Ascending aorta (tissue), 2 donors: ENCODE results near the gene ANK3. TPM values are rescaled to one million over a fixed set of nuclear protein-coding genes. Genes with fewer than 3 reads are reported as not detected.

ENCODE experiments used
- DNase-seq, 2 donors: peaks; one replicate each; pipeline ENCODE4 v3.0.0-alpha.2; 2019; ENCODE audit warnings: low spot score in 2 of 2
- H3K27ac ChIP-seq, 2 donors: fragments of 200-600 bp; sonication (generic); one replicate each; pipeline ENCODE4 v1.5.1; 2016 to 2017; ENCODE audit warnings: mild to moderate bottlenecking in 1 of 2
- H3K27me3 ChIP-seq: fragments of 200-600 bp; sonication (generic); one replicate; pipeline ENCODE4 v1.5.1; 2017
- H3K36me3 ChIP-seq, 2 donors: fragments of 200-600 bp; sonication (generic); one replicate each; pipeline ENCODE4 v1.5.1; 2016
- H3K4me1 ChIP-seq, 2 donors: fragments of 200-600 bp; sonication (generic); one replicate each; pipeline ENCODE4 v1.5.1; 2016 to 2017; ENCODE audit warnings: mild to moderate bottlenecking in 1 of 2
- H3K4me3 ChIP-seq, 2 donors: fragments of 200-600 bp; sonication (generic); one replicate each; pipeline ENCODE4 v1.5.1; 2016 to 2017; ENCODE audit warnings: mild to moderate bottlenecking in 1 of 2
- H3K9me3 ChIP-seq, 2 donors: fragments of 200-600 bp; sonication (generic); one replicate each; pipeline ENCODE4 v1.5.1; 2016
- CTCF ChIP-seq, 3 experiments: fragments of 200-600 bp in 2 of 3; fragments of 450-650 bp in 1 of 3; sonication (generic) in 2 of 3; IDR thresholded peaks; one replicate each; pipeline ENCODE4 v1.5.1; 2016 to 2019; ENCODE audit warnings: antibody characterized with exemption in 3 of 3, mild to moderate bottlenecking in 1 of 3, moderate library complexity in 1 of 3
- intact Hi-C: fragments of 100-400 bp; cut with DNase I; formaldehyde crosslinking; loops from one replicate; pipeline ENCODE4 v1.15.1; 2023
- total RNA-seq: library from RNA; depleted of rRNA; stranded (reverse); fragments of >200 nt; gene quantifications from one replicate; pipeline ENCODE4 v1.1.0, GENCODE V29; 2016

The ANK3 gene
- total RNA-seq, 1 donor from 2014 or later, result 28.3 TPM

DNA sequence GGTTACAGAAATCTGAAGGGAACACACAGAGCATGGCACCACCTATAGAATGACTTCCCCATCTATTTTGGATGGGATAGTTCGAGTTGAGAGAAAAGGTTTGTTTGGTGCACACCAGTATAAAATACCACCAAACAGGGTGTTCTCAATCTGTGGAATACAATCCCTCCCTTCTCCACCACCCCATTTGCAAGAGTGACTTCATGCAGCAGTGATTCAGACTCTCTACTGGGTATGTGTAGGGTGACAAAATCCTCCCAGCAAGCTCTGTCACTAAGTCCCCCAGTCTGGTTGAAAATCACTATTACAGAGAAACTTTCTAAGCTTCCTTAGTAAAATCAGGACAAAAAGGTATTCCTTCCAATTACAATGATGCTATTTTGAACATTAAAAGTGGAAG lies 69.0 kb downstream of the ANK3 start:
- no peak for DNase-seq
- Histone ChIP-seq H3K9me3 (no peaks in the 10 kb centered on the region), H3K36me3 (no peaks in the 10 kb centered on the region), H3K4me1 (no peaks in the 10 kb centered on the region), H3K4me3 (no peak overlapping the region), H3K27ac (no peak overlapping the region), H3K27me3 (no peaks in the 10 kb centered on the region)
- TF ChIP-seq CTCF (IDR thresholded peaks at IDR 0.05), result no peak
- intact Hi-C loops, result no loop called here

DNA sequence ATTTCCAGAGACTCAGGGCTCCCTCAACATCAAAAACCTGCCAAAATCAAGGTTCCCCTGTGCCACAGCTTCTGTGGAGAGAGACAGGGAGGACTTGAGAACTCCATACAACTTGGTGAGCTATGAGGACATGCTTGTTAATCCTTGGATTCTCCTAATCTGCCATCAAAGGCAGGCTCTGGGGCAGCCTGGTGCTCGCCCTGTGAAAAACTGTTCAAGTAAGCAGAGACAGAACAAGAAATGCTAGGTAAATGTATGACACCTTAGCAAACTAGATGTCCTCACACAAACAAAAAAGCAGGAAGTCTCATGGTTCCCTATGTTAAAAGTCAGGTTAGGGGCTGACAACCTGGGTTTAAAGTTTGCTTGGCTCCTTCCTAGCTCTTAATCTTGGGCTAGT lies 73.6 kb downstream of the ANK3 start:
- no peaks in the 10 kb centered on the region for H3K27me3 ChIP-seq
- H3K27ac ChIP-seq, result no peak overlapping the region
- H3K4me1 ChIP-seq, result no peaks in the 10 kb centered on the region
- TF ChIP-seq CTCF (IDR thresholded peaks at IDR 0.05), result no peak
- DNase-seq, result no peak
- H3K36me3 ChIP-seq, result no peaks in the 10 kb centered on the region
- H3K4me3 ChIP-seq, result no peak overlapping the region
- intact Hi-C loops, result no loop called here
- no peaks in the 10 kb centered on the region for H3K9me3 ChIP-seq

- no peak for TF ChIP-seq CTCF (IDR thresholded peaks at IDR 0.05)
- no peak for DNase-seq
- no peaks in the 10 kb centered on the region for H3K4me1 ChIP-seq
- H3K27me3 ChIP-seq, result no peaks in the 10 kb centered on the region
- H3K4me3 ChIP-seq, result no peak overlapping the region
- H3K27ac ChIP-seq, result no peak overlapping the region
- H3K36me3 ChIP-seq, result no peaks in the 10 kb centered on the region
- no peaks in the 10 kb centered on the region for H3K9me3 ChIP-seq
- intact Hi-C loops, result no loop called here
Observed at GRCh38 chr10:60315311-60315710, 74.4 kb downstream of the ANK3 start.

DNA sequence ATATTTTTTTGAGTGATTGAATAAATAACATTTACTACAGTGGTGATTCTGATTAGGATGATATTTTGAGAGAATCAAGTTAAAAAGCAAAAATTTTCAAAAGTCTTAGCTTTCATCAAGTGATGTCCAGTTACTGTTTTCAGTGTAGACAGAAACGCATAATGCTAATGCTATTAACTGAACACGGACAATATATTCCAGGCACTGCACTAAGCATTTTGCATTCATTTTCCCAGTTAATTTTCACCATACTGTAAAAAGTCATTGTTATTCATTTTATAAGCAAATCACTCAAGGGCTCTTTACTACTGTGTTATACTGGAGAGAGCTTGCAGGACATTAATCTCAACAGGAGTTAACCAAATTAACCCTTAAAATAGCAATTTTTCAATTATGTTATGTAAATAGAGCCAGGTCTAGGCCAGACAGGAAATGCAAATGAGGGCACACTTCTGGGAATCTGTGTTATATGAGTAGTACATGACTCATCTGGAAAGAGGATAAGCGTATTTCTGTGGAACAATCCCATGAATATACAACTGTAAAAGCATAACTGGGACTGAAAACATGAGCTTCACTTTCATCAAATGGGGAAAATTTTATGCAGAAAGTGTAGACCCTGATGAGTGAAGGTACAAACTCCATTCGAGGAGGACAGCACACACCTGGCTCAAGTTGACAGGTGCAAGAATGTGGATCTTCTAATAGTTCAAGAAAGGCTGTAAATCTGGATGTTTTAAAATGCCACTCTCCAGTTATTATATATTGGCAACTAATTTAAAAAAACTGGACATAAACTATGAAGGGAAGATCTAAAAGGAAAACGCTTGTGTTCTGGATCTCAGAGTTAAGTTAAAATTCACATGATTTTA lies 75.4 kb downstream of the ANK3 start:
- H3K9me3 ChIP-seq, result no peaks in the 10 kb centered on the region
- no peak overlapping the region for H3K27ac ChIP-seq
- H3K4me3 ChIP-seq, result no peak overlapping the region
- no peaks in the 10 kb centered on the region for H3K27me3 ChIP-seq
- DNase-seq, result no peak
- H3K4me1 ChIP-seq, result no peaks in the 10 kb centered on the region
- no peaks in the 10 kb centered on the region for H3K36me3 ChIP-seq
- intact Hi-C loops, result no loop called here
- no peak for TF ChIP-seq CTCF (IDR thresholded peaks at IDR 0.05)

DNA sequence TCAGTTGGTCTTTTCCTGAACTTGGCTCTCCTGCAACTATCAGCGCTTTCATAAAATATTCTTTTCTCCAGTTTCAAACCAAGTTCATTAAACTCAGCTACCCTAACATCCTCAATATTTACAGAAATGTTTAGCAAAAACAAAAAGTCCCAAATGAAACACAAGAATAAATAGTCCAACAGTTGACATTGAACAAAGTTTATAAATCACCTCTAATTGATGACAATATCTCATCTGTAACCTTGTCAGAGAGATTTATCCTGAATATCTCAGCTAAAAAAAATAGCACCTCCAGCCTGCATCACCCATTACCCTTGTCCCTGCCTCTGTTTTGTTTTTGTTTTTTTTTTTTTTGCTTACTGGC lies 76.1 kb downstream of the ANK3 start:
- Histone ChIP-seq H3K36me3 (no peaks in the 10 kb centered on the region), H3K4me1 (no peaks in the 10 kb centered on the region), H3K4me3 (no peak overlapping the region), H3K27ac (no peak overlapping the region), H3K27me3 (no peaks in the 10 kb centered on the region), H3K9me3 (no peaks in the 10 kb centered on the region)
- DNase-seq, result no peak
- no peak for TF ChIP-seq CTCF (IDR thresholded peaks at IDR 0.05)
- intact Hi-C loops, result no loop called here
